Mammary epithelial cell (primary cell): ENCODE measurements around the gene SERPINA12.

Source experiments
- CTCF ChIP-seq, 2 donors: IDR thresholded peaks in 1 of 2; conservative IDR thresholded peaks in 1 of 2; 2 replicates each; pipeline ENCODE4 v1.5.1; 2011 to 2012; ENCODE audit warnings: inconsistent platforms in 2 of 2, low read length in 2 of 2, mild to moderate bottlenecking in 2 of 2, control low read depth in 1 of 2, low read depth in 1 of 2; ENCODE audit not compliant: insufficient read depth in 1 of 2; ENCODE audit errors: extremely low read depth in 1 of 2
- EZH2 ChIP-seq: IDR thresholded peaks from 2 replicates; pipeline ENCODE4 v1.6.1; 2012; ENCODE audit warnings: low read length, inconsistent platforms, borderline replicate concordance

DNA sequence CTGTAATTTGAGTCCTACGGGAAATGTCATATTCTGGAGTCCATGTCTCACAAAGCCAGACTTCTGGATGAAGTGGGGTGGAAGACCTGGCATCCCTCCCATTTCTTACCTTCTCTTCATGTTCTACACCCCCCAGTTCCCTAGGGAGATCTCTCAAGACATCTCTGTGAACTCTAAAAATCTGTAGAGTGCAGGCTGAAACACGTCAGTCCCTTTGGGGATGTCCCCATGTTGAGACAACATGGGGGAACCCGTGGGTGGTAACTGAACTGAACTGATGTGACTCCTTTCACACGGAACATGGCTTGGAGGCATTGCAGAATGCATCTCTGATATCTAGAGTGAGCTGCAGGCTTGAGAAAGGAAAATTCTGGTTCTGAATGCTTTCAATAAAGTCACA lies 15.2 kb downstream of the SERPINA12 start:
- no peak for TF ChIP-seq CTCF (conservative IDR thresholded peaks at IDR 0.05 in 1 of 2, IDR thresholded peaks at IDR 0.05 in 1 of 2; ENCODE audit: extremely low read depth in 1 of 2, insufficient read depth in 1 of 2, low read depth in 1 of 2, low read length in 2 of 2)
- no peak for TF ChIP-seq EZH2
